ENCODE measurements around the gene ZNF579. TPM values are rescaled to one million over a fixed set of nuclear protein-coding genes. Genes with fewer than 3 reads are reported as not detected.

The ZNF579 gene
- total and polyA plus RNA-seq, 2 of the 13 experiments (the other 11 are each of a cell fraction or from before 2014, with no cell fraction given), result 2.1 to 2.9 TPM

- TF ChIP-seq ZBTB7A (CRISPR knock-in tag; IDR thresholded peaks at IDR 0.05) (no peak), BORCS8-MEF2B (CRISPR knock-in tag; IDR thresholded peaks at IDR 0.05) (peak; percentile 36; the same call in 1 of the 2 replicates), ZNF703 (CRISPR knock-in tag; IDR thresholded peaks at IDR 0.05; ENCODE audit: borderline replicate concordance) (no peak), ZBTB38 (CRISPR knock-in tag; IDR thresholded peaks at IDR 0.05) (no peak), ZZZ3 (CRISPR knock-in tag; IDR thresholded peaks at IDR 0.05; ENCODE audit: borderline replicate concordance) (no peak), NFKB2 (CRISPR knock-in tag; IDR thresholded peaks at IDR 0.05; ENCODE audit: borderline replicate concordance) (0 out of 2 replicates have a peak, but pooled peaks have one; percentile 18), PLSCR1 (CRISPR knock-in tag; IDR thresholded peaks at IDR 0.05; ENCODE audit: borderline replicate concordance) (no peak), ZNF552 (CRISPR knock-in tag; IDR thresholded peaks at IDR 0.05; ENCODE audit: borderline replicate concordance) (no peak; the same call in 1 of the 2 replicates), ZNF530 (CRISPR knock-in tag; IDR thresholded peaks at IDR 0.05; ENCODE audit: low read depth) (no peak), IKZF1 (IDR thresholded peaks at IDR 0.05) (0 out of 2 replicates have a peak, but pooled peaks have one; percentile 21), MAF1 (CRISPR knock-in tag; IDR thresholded peaks at IDR 0.05; ENCODE audit: borderline replicate concordance) (no peak), FOXK2 (IDR thresholded peaks at IDR 0.05) (0 out of 2 replicates have a peak, but pooled peaks have one; percentile 33), ZNF264 (CRISPR knock-in tag; IDR thresholded peaks at IDR 0.05) (no peak), ZSCAN12 (CRISPR knock-in tag; IDR thresholded peaks at IDR 0.05) (no peak), HNRNPL (IDR thresholded peaks at IDR 0.05; ENCODE audit: low read depth, low read length) (no peak), FOXM1 (CRISPR knock-in tag; IDR thresholded peaks at IDR 0.05) (no peak), SIN3B (IDR thresholded peaks at IDR 0.05; ENCODE audit: low read length) (no peak; the same call in 1 of the 2 replicates), ERF (CRISPR knock-in tag; IDR thresholded peaks at IDR 0.05) (peak; percentile 76), ZNF235 (CRISPR knock-in tag; IDR thresholded peaks at IDR 0.05; ENCODE audit: borderline replicate concordance) (no peak), NRL (CRISPR knock-in tag; IDR thresholded peaks at IDR 0.05; ENCODE audit: borderline replicate concordance) (0 out of 2 replicates have a peak, but pooled peaks have one; percentile 62), GATA4 (IDR thresholded peaks at IDR 0.05; ENCODE audit: borderline replicate concordance, low read depth) (no peak), ZSCAN9 (CRISPR knock-in tag; IDR thresholded peaks at IDR 0.05; ENCODE audit: borderline replicate concordance) (no peak; the same call in none of the 2 replicates), IRF1 (CRISPR knock-in tag; IDR thresholded peaks at IDR 0.05; ENCODE audit: low read depth) (no peak), RARG (CRISPR knock-in tag; IDR thresholded peaks at IDR 0.05; ENCODE audit: low read depth) (no peak), HIVEP1 (CRISPR knock-in tag; IDR thresholded peaks at IDR 0.05) (peak; percentile 42; the same call in 1 of the 2 replicates), FOXO4 (CRISPR knock-in tag; conservative IDR thresholded peaks at IDR 0.05) (no peak), ZNF543 (CRISPR knock-in tag; IDR thresholded peaks at IDR 0.05) (peak; percentile 73), ZNF124 (CRISPR knock-in tag; IDR thresholded peaks at IDR 0.05) (peak; percentile 67; the same call in 1 of the 2 replicates), PCBP1 (IDR thresholded peaks at IDR 0.05; ENCODE audit: borderline replicate concordance, low read depth, low read length) (no peak), SP1 (IDR thresholded peaks at IDR 0.05) (peak; percentile 55; the same call in 1 of the 2 replicates), SP1 (CRISPR knock-in tag; IDR thresholded peaks at IDR 0.05) (peak; percentile 83)
These were observed 18.2 kb upstream of the ZNF579 start (continued) for GRCh38 chr19:55598719-55599467.
